HG03103 (cell line): ENCODE results near the gene RSBN1L.
"Not testable (repeated sequence)": the region's sequence is repeated elsewhere in the genome, so short reads cannot be mapped to it uniquely, and the experiment has no call there.

ENCODE experiments used
- ATAC-seq: cut with Tn5 transposase; IDR thresholded peaks from one replicate; pipeline ENCODE4 v1.9.1; 2021; ENCODE audit warnings: low read depth; ENCODE audit not compliant: unreplicated experiment

The RSBN1L gene

GRCh38 chr7:77696057-77696642 lies at the start of gene RSBN1L:
Gene RSBN1L, plus strand, starts transcription at chr7:77696459. Its CDS starts 11 bp downstream, at chr7:77696470.
- ATAC-seq: peak; percentile 96

- no peak for ATAC-seq
Observed at GRCh38 chr7:77648742-77649338, 47.4 kb upstream of the RSBN1L start.

- ATAC-seq: no peak
Observed at GRCh38 chr7:77649716-77650349, 46.4 kb upstream of the RSBN1L start.

- no peak for ATAC-seq
Observed at GRCh38 chr7:77651575-77652162, 44.6 kb upstream of the RSBN1L start.

GRCh38 chr7:77652826-77653225 lies 43.4 kb upstream of the RSBN1L start:
- not testable (repeated sequence) for ATAC-seq

GRCh38 chr7:77653572-77653971 lies 42.7 kb upstream of the RSBN1L start:
- no peak for ATAC-seq

- ATAC-seq: no peak
Observed at GRCh38 chr7:77655356-77655755, 40.9 kb upstream of the RSBN1L start.

- ATAC-seq: no peak
Observed at GRCh38 chr7:77655836-77656455, 40.3 kb upstream of the RSBN1L start.

GRCh38 chr7:77657427-77658224 lies 38.6 kb upstream of the RSBN1L start:
- peak; percentile 58 for ATAC-seq

GRCh38 chr7:77658928-77659327 lies 37.3 kb upstream of the RSBN1L start:
- no peak for ATAC-seq

- no peak for ATAC-seq
Observed at GRCh38 chr7:77661816-77662215, 34.4 kb upstream of the RSBN1L start.

- ATAC-seq: no peak
Observed at GRCh38 chr7:77662869-77663268, 33.4 kb upstream of the RSBN1L start.

GRCh38 chr7:77664715-77665114 lies 31.5 kb upstream of the RSBN1L start:
- no peak for ATAC-seq

- no peak for ATAC-seq
Observed at GRCh38 chr7:77665161-77665560, 31.1 kb upstream of the RSBN1L start.

GRCh38 chr7:77667459-77668086 lies 28.7 kb upstream of the RSBN1L start:
- ATAC-seq: no peak

- ATAC-seq: peak; percentile 74
Observed at GRCh38 chr7:77674878-77675277, 21.4 kb upstream of the RSBN1L start.

GRCh38 chr7:77679608-77680007 lies 16.7 kb upstream of the RSBN1L start:
- ATAC-seq: no peak

GRCh38 chr7:77680266-77680665 lies 16.0 kb upstream of the RSBN1L start:
- no peak for ATAC-seq

GRCh38 chr7:77684030-77684429 lies 12.2 kb upstream of the RSBN1L start:
- ATAC-seq: no peak

GRCh38 chr7:77685233-77685632 lies 11.0 kb upstream of the RSBN1L start:
- no peak for ATAC-seq
